ENCODE measurements around the gene ACP1.

The ACP1 gene

GRCh38 chr2:264493-265468 lies at the start of gene ACP1:
Gene ACP1, plus strand, starts transcription at chr2:264947. Its CDS starts 18 bp downstream, at chr2:264965.
- peak; percentile 97 for DNase-seq

DNA sequence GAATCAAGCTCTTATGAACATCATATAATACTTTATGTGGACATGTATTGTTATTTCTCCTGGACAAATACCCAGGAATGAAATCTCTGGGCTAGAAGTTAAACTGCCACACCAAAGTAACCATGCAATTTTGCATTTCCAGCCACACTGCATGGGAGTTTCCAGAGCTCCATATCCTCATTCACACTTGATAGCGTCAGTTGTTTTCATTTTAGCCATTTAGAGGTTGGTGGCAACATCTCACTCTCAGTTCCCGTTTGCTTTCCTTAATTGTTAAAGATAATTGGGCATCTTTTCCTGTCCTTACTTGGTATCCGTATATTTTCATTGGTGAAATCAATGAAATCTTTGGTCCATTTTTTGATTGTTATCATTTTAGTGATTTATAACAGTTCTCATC lies 48.7 kb upstream of the ACP1 start:
- no peak for DNase-seq

DNA sequence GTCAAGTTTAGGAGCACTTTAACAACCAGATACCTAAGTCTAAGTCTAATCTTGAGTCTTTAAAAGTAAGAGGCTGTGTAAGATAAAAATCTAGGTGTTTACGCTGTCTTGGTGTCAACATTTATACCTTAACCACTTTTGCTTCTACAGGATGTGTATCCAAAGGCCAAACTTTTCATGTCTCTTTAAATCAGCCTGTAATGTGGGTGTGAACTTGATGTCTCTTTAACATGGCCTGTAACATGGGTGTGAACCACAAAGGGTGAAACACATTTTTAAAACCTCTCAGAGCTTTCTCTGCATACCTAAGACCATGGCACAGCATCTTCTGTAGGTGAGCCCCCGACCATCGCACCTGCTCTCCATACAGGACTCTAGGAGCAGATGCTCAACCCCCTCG lies 41.3 kb upstream of the ACP1 start:
- DNase-seq, result no peak

DNA sequence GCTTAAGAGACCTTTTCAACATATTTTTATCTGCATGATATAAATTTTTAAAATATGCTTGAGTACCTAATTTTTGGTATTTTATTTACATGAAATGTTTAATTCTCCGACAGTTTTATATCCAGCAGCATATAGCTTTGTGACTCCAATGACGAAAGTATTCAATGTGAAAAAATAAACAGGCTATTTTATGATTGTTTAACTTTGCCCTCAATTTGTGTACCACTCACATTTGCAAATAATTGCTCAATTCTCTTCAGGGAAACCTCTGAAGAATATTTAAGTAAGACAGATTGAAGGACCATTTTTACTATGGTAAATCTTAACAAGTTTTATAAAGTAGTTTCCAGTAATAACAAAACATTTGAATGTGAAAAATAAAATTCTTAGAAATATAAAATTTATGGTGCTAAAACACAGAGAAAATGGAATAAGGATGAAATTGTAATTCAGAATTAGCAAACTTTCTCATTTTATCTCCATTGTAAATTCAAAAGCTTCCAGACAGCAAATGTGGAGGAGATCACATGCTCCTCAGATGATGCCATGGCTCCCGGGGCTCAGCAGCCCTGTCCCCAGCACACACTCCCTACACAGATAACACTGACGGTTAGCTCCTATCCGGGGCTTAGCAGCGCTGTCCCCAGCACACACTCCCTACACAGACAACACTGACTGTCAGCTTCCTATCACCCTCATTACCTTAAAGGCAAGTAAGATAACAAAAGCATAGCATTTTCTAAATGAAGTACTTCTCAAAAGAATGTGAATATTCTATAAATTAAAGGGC lies 40.6 kb upstream of the ACP1 start:
- no peak for DNase-seq

- no peak for DNase-seq
These were observed 36.6 kb upstream of the ACP1 start for GRCh38 chr2:228115-228514.

- DNase-seq, result no peak
These were observed 36.0 kb upstream of the ACP1 start for GRCh38 chr2:228518-229278.

DNA sequence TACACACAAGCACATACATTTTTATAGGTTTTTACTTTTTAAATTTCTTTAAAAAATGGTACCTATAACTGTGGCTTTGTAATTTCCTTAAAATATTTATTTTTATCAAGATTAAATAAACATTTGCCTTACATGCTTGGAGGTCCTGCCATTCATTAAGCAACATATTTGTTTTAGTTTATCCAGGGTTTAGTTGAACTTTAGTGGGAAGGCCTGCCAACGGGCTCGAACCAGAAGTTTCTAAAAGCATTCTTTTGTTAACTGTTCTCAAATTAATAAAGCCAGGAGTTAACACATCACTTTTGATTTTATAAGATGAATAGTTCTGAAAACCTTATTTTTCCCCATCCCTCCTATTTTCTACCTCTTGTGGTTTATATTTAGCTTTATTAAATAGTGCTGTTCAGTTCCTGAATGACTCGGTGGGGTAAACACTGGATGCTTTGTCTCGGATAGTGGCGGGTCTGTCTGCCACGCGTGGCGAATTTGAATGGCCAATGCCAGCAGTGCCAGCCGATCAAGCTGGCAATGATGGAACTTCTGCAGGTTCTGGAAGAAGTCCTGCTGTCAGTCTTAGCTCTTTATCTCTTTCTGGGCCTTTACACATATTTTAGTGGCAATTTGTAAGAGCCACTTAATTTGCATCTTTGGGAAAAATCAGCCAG lies 33.1 kb upstream of the ACP1 start:
- no peak for DNase-seq

DNA sequence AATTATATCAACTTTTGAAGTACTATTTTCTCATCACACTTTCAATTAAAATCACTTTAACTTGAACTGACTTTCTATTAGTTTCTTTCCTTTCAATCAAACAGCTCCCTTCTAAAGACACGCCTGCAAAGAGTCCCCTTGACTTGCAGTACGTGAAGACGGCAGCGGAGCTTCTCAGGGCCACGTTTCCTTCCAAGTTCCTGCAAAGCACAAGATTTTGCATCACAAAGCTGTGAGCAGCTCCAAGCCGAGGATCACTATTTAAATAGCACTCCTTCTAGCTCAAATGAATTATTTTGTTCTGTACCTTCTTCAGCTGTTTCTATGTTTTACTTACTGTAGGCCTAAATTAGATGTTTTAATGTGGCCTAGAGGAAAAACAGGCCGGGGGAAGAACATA lies 31.7 kb upstream of the ACP1 start:
- no peak for DNase-seq

DNA sequence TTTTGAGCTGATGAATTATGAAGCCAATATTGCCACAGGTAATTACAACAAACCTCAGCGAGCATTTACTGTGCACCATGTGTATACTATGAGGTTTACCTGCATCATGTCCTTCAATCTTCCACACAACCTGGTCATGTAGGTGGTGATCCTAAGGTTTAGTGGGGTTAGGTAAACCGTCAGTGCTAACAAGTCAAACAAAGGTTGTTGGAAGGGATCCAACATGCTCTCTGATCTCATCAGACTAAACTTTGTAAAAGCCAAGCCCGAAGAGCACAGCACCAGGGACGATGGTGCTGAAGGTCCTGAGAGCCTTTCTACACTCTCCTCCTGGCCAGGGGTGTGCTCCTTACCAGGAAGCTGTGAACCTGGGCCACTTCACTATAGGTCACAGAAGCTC lies 30.3 kb upstream of the ACP1 start:
- DNase-seq, result no peak

- no peak for DNase-seq
These were observed 27.7 kb upstream of the ACP1 start for GRCh38 chr2:236993-237539.

DNA sequence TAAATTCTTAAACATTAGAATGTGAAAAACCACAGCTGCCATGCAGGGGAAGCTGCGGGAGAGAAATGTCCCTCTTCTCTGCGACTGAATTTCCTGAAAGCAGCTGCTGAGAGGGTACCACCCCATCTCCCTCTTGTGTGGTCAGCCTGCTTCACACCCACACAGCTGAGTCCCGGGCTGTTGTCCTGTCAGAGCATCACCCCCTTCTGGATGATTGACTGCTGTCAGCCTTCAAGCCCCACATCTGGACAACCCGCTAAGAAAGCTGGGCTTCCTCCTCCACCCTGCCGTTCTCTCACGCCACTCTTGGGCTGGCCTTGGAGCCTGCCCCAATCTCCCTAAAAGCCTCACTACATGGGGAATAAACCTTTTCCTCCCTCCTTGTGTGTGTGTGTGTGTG lies 26.9 kb upstream of the ACP1 start:
- no peak for DNase-seq

DNA sequence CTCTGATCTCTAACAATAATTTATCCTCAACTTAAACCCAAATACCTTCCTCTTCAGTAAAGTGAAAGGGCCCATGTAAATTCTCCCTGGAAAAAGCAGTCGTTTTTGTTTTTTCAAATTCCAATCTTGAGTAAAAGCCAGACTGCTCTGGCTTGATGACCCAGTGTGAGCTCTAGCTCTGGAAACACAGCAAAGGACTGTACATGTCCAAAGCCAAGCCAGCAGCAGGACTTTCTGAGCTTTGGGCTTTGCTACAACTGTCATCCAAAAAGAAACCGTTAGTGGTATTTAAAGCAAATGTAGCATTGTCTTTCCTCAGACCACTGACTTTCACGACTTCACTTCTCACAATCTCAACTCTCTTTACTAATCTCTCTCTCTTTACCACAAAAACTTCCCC lies 26.3 kb upstream of the ACP1 start:
- no peak for DNase-seq

- DNase-seq, result no peak
These were observed 25.9 kb upstream of the ACP1 start for GRCh38 chr2:238869-239268.

- DNase-seq, result no peak
These were observed 20.2 kb upstream of the ACP1 start for GRCh38 chr2:244547-244946.

DNA sequence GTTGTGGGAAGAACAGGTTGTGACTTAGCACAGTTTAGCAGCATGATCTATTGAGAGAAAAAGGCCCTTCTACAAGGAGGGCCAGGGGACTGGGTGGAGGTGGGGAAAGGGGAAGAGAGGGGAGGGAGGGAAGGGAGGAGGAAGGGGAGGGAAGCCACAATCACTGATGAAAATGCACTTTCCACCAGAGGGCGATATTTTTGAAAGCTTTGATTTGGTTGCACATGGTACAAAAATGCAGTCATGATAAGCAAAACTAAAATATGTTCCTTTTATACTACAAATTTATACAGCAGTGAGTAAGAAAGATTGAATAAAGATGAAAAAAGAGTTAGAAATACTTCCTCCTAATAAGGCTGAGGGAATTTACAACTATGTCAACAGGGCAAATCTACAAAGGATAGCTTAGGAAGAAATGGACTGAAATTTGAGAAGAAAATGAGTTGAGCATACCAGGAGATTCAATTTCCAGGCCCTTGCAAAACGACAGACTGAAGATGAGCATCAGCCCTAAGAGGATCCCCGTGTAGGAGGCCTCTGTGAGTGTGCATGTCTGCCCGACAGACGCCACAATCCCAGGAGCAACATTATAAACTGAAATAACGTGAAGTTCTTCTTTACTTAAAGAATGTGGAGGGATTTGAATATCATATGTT lies 18.1 kb upstream of the ACP1 start:
- no peak for DNase-seq

DNA sequence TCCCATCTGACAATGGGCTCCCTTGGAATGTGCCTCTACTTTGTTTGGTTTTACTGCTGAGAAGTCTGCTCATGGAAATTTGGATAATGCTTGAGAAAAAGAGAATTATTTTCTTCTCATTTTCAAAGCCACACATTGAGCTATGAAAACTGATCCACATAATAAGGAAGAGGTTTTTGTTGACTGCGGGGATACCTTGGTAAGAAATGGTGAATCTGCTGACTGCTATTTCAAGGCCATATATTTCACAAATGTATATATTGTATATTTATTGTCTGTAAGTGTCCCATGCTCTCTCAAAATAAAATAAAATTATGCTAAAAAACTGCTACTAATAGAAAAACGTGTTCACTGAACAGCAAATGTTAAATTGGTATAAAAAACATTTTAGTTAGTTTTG lies 16.0 kb upstream of the ACP1 start:
- DNase-seq, result no peak

GRCh38 chr2:249538-250042 lies 15.2 kb upstream of the ACP1 start:
- no peak for DNase-seq

DNA sequence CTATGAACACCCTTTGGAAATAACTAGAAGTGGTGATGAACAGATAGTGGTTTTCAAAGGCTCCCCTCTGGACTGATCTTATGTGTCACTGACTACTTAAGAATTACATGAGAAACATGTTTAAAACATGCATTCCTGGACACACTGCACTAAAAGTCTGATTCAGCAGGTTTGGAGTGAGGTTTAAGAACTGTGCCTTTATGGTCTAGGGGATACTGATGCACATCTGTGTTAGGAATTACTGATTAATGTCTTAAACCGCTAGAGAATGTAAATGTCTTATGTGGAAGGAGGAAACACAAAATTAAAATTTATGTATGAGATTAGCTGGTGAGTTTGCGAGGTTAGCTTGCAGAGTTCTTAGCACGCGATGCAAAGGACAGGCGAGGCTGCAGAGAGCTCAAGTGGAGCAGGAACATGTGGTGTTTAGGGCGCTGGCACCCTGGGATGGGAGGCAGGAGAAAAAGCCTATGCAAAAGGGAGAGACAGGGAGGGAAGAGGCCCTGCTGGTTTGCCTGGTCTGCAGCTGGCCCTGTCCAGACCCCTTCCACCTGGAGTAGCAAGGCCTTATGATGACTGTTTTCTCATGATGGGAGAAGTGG lies 12.6 kb upstream of the ACP1 start:
- DNase-seq, result no peak

DNA sequence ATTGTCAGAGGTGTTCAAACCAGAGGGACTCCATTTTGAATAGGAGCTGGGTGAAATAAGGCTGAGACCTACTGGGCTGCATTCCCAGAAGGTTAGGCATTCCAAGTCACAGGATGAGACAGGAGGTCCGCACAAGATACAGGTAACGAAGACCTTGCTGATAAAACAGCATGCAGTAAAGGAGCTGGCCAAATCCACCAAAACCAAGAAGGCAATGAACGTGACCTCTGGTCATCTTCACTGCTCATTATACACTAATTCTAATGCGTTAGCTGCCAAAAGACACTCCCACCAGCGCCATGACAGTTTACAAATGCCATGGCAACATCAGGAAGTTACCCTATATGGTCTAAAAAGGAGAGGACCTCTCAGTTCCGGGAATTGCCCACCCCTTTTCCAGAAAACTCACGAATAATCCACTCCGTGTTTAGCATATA lies 11.5 kb upstream of the ACP1 start:
- DNase-seq, result no peak

GRCh38 chr2:254241-254640 lies 10.5 kb upstream of the ACP1 start:
- no peak for DNase-seq

DNA sequence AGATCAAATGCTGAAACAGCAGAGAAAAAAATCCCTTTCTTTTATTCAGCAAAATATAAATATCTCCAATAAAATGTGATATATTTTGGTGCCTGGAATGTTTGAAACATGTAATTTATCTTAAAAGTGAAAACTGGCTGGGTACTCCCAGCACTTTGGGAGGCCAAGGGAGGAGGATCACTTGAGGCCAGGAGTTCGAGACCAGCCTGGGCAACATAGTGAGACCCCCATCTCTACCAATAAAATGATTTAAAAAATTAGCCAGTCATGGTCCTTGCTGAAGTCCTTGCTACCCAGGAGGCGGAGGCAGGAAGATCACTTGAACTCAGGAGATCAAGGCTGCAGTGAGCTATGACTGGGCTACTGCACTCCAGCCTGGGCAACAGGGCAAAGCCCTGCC lies 9.6 kb upstream of the ACP1 start:
- DNase-seq, result no peak

Measured in activated CD8-positive, alpha-beta memory T cell treated with anti-CD3 and anti-CD28 coated beads for 24 hours (primary cell).